Caco-2 (cell line): ENCODE measurements around the gene RCN1. TPM values are rescaled to one million over a fixed set of nuclear protein-coding genes. Genes with fewer than 3 reads are reported as not detected.

Experiments
- BruUV-seq: library from RNA; stranded (reverse); fragments of 400-500 nt; replicated peaks from 2 replicates; lab custom pipeline; 2021; lab: Mats Ljungman, UMichigan
- CTCF ChIA-PET: fragments of 300-600 bp; sonication (Branson Sonifier 250); formaldehyde crosslinking; loops from one replicate; lab custom pipeline; 2022; ENCODE audit warnings: antibody characterized with exemption; lab: Charles Lee
- POLR2A ChIA-PET: fragments of 300-600 bp; sonication (Branson Sonifier 250); formaldehyde crosslinking; loops from one replicate; lab custom pipeline; 2022; ENCODE audit warnings: antibody characterized with exemption; lab: Charles Lee
- DNase-seq, 2 experiments: peaks; one replicate each; pipeline versions ENCODE4 v3.0.0 to v3.0.0-alpha.2; 2020 to 2022
- H3K27me3 ChIP-seq: replicated peaks from 2 replicates; pipeline ENCODE4 v1.6.0; 2011; ENCODE audit warnings: low read length; ENCODE audit not compliant: control insufficient read depth, insufficient read depth
- H3K36me3 ChIP-seq: 2 replicates; pipeline ENCODE4 v1.5.1; 2011; ENCODE audit warnings: low read length; ENCODE audit not compliant: control insufficient read depth, insufficient read depth
- H3K4me1 ChIP-seq: fragments of 250-450 bp; sonication (Bioruptor Pico); 2 replicates; pipeline ENCODE4 v1.5.1; 2020; ENCODE audit warnings: mild to moderate bottlenecking
- H3K4me3 ChIP-seq: 2 replicates; pipeline ENCODE4 v1.5.1; 2011; ENCODE audit warnings: low read depth, mild to moderate bottlenecking, control low read depth, low read length
- H3K9me3 ChIP-seq: fragments of 250-450 bp; sonication (Bioruptor Pico); 2 replicates; pipeline ENCODE4 v1.5.1; 2020; ENCODE audit warnings: mild to moderate bottlenecking, moderate library complexity
- H3K27ac Mint-ChIP-seq: one replicate; pipeline ENCODE4 v1.8.0; 2022; ENCODE audit warnings: mixed read lengths; ENCODE audit not compliant: unreplicated experiment
- H3K27me3 Mint-ChIP-seq: one replicate; pipeline ENCODE4 v1.8.0; 2022; ENCODE audit warnings: mixed read lengths; ENCODE audit not compliant: insufficient read depth, unreplicated experiment
- H3K36me3 Mint-ChIP-seq: one replicate; pipeline ENCODE4 v1.8.0; 2022; ENCODE audit warnings: mild to moderate bottlenecking, mixed read lengths; ENCODE audit not compliant: insufficient read depth, unreplicated experiment
- H3K4me1 Mint-ChIP-seq: one replicate; pipeline ENCODE4 v1.8.0; 2022; ENCODE audit warnings: low read depth, mixed read lengths; ENCODE audit not compliant: unreplicated experiment
- H3K4me3 Mint-ChIP-seq: one replicate; pipeline ENCODE4 v1.8.0; 2022; ENCODE audit warnings: mild to moderate bottlenecking, moderate library complexity, mixed read lengths; ENCODE audit not compliant: unreplicated experiment
- H3K9me3 Mint-ChIP-seq: one replicate; pipeline ENCODE4 v1.8.0; 2022; ENCODE audit warnings: mixed read lengths; ENCODE audit not compliant: unreplicated experiment
- CTCF ChIP-seq, 2 experiments: fragments of 200-600 bp in 1 of 2; IDR thresholded peaks; 1 replicate in 1 of 2; 2 replicates in 1 of 2; pipeline versions ENCODE4 v1.5.1 to v1.8.0; 2011 to 2022; ENCODE audit warnings: antibody characterized with exemption in 1 of 2, control low read depth in 1 of 2, inconsistent platforms in 1 of 2, low read depth in 1 of 2, low read length in 1 of 2, mild to moderate bottlenecking in 1 of 2, moderate library complexity in 1 of 2; ENCODE audit not compliant: insufficient read depth in 1 of 2, severe bottlenecking in 1 of 2, unreplicated experiment in 1 of 2
- intact Hi-C: fragments of 100-400 bp; cut with micrococcal nuclease; formaldehyde crosslinking; loops from one replicate; pipeline ENCODE4 v1.10.0; 2022; ENCODE audit not compliant: unreplicated experiment
- total RNA-seq: library from RNA; stranded (reverse); gene quantifications from 2 replicates; pipeline ENCODE4 v1.2.3, GENCODE V29; 2022

Gene RCN1
- total RNA-seq, 1 experiment from 2014 or later = 185 TPM

- Mint-ChIP-seq H3K36me3 (no peaks in the 10 kb centered on the region), H3K4me1 (no peaks in the 10 kb centered on the region), H3K9me3 (no peaks in the 10 kb centered on the region), H3K4me3 (no peak overlapping the region), H3K27ac (no peak overlapping the region), H3K27me3 (peaks cover 11% of the 10 kb centered on the region)
- Histone ChIP-seq H3K9me3 (no peaks in the 10 kb centered on the region), H3K4me1 (no peaks in the 10 kb centered on the region), H3K27me3 (no peaks in the 10 kb centered on the region), H3K36me3 (no peaks in the 10 kb centered on the region), H3K4me3 (no peak overlapping the region)
- DNase-seq = no peak
- POLR2A ChIA-PET = interaction anchor here (1.1 kb wide), 1 partner anchor 9 kb away, joined by 5 read pairs; the partner anchor contains the start of gene RCN1
- no peak for TF ChIP-seq CTCF (IDR thresholded peaks at IDR 0.05; ENCODE audit: insufficient read depth in 1 of 2, low read depth in 1 of 2, low read length in 1 of 2, severe bottlenecking in 1 of 2, unreplicated experiment in 1 of 2)
- CTCF ChIA-PET = no interaction called here
- intact Hi-C loops = no loop called here
- no TSS peak for BruUV-seq
Observed at GRCh38 chr11:32081129-32081641, 9.7 kb upstream of the RCN1 start.

- intact Hi-C loops = no loop called here
- no peaks in the 10 kb centered on the region for H3K36me3 ChIP-seq
- Mint-ChIP-seq H3K27me3 (peaks cover 14% of the 10 kb centered on the region), H3K4me3 (no peak overlapping the region), H3K27ac (no peak overlapping the region), H3K4me1 (no peaks in the 10 kb centered on the region), H3K9me3 (no peaks in the 10 kb centered on the region), H3K36me3 (no peaks in the 10 kb centered on the region)
- H3K9me3 ChIP-seq = no peaks in the 10 kb centered on the region
- H3K4me1 ChIP-seq = no peaks in the 10 kb centered on the region
- ChIA-PET POLR2A (no interaction called here), CTCF (no interaction called here)
- BruUV-seq = no TSS peak
- no peak for TF ChIP-seq CTCF (IDR thresholded peaks at IDR 0.05; ENCODE audit: insufficient read depth in 1 of 2, low read depth in 1 of 2, low read length in 1 of 2, severe bottlenecking in 1 of 2, unreplicated experiment in 1 of 2)
- no peaks in the 10 kb centered on the region for H3K27me3 ChIP-seq
- DNase-seq = no peak
- H3K4me3 ChIP-seq = no peak overlapping the region
Observed at GRCh38 chr11:32081901-32082300, 9.0 kb upstream of the RCN1 start.

- intact Hi-C loops = no loop called here
- Mint-ChIP-seq H3K27me3 (peaks cover 14% of the 10 kb centered on the region), H3K27ac (no peak overlapping the region), H3K4me1 (no peaks in the 10 kb centered on the region), H3K4me3 (no peak overlapping the region), H3K9me3 (no peaks in the 10 kb centered on the region), H3K36me3 (no peaks in the 10 kb centered on the region)
- DNase-seq = no peak
- CTCF ChIA-PET = no interaction called here
- Histone ChIP-seq H3K4me3 (no peak overlapping the region), H3K4me1 (no peaks in the 10 kb centered on the region), H3K36me3 (no peaks in the 10 kb centered on the region), H3K9me3 (no peaks in the 10 kb centered on the region), H3K27me3 (no peaks in the 10 kb centered on the region)
- BruUV-seq = no TSS peak
- no peak for TF ChIP-seq CTCF (IDR thresholded peaks at IDR 0.05; ENCODE audit: insufficient read depth in 1 of 2, low read depth in 1 of 2, low read length in 1 of 2, severe bottlenecking in 1 of 2, unreplicated experiment in 1 of 2)
- POLR2A ChIA-PET = no interaction called here
Observed at GRCh38 chr11:32082346-32082986, 8.4 kb upstream of the RCN1 start.
